ENCODE data around the gene TIGIT. TPM values are rescaled to one million over a fixed set of nuclear protein-coding genes. Genes with fewer than 3 reads are reported as not detected.

The TIGIT gene
- polyA plus RNA-seq, 6 donors from 2014 or later: 0.49 to 2.1 (median 0.92) TPM

DNA sequence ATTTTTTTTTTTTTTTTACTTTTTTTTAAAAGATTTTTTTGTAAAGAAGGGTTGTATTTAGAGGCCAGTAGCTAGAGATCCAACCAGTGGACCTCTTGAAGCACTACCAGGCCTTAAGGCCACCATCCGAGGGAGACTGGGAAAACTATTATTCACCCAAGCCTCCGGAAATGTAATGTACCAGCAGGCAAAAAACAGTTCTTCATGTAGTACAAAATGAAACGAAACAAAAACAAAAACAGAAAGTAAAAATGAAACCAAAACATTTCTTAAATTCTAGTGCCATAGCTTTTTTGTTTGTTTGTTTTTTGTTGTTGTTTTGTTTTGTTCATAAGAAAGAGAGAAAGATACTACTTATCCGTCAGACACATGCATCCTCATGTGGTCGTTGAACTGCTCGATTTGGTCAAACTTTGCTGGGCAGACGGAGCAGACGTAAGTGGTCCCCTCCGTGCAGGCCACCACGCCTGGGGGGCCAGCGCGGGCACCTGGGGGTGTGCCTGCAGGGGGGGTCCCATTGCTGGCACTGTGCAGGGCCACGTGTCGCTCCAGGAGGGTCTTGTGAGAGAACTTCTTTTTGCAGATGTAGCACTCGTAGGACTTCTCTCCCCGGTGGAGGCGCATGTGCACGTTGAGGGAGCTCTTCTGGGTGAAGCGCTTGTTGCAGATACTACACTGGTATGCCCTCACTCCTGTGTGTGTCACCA lies 45.0 kb downstream of the TIGIT start:
- H3K27ac Mint-ChIP-seq: peak overlapping the region in 1 of 6 donors; percentile 20
- H3K9me3 Mint-ChIP-seq: no peaks in the 10 kb centered on the region
- H3K27me3 Mint-ChIP-seq: no peaks in the 10 kb centered on the region
- H3K4me3 Mint-ChIP-seq: no peak overlapping the region
- no peak for ATAC-seq (ENCODE audit: low read depth in 2 of 2)
- peaks cover 0 to 5% of the 10 kb centered on the region in 2 donors for H3K36me3 Mint-ChIP-seq
- H3K4me1 Mint-ChIP-seq: peaks cover 5 to 12% (median 6%) of the 10 kb centered on the region in 3 donors
- DNase-seq: no peak

DNA sequence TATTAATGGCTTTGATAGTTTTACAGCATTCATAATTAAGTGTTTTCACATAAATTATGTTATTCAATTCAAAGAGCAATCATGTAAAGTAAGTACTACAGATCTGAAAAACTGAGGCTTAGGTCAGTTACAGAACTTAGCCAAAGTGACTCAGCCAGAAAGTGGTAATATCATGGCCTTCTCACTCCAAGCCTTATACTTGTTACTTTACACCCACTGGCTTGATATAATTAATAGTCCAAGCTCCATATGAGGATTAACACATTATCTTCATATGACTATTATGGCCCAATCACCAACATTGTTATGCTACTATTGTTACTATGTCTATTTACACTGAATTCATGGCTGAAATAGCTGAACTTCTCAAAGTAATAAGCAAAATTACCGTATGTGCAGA lies 50.7 kb downstream of the TIGIT start:
- H3K36me3 Mint-ChIP-seq: peaks cover 3 to 8% of the 10 kb centered on the region in 2 donors
- H3K27me3 Mint-ChIP-seq: no peaks in the 10 kb centered on the region
- no peak for ATAC-seq (ENCODE audit: low read depth in 2 of 2)
- H3K4me1 Mint-ChIP-seq: peaks cover 3 to 8% (median 5%) of the 10 kb centered on the region in 3 donors
- H3K9me3 Mint-ChIP-seq: no peaks in the 10 kb centered on the region
- H3K4me3 Mint-ChIP-seq: no peak overlapping the region
- peak overlapping the region in 1 of 6 donors; percentile 39 for H3K27ac Mint-ChIP-seq
- DNase-seq: no peak

DNA sequence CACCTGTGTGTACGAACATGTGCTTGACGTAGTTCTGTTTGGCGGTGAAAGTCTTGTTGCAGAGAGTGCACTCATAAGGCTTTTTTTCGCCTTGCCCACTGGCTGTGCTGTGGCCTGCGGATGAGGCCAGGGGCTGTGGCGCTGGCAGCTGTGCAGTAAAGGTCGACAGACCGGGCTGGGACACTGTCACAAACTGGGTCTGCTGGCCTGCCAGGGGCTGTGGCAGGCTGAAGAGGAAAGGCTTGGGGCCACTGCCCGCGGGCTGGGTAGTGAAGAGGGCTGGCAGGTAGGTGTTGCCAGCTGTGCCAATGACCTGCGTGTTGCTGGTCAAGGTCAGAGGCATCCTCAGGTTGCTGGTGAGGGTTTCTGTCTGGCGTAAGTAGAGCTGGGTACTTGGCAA lies 56.4 kb downstream of the TIGIT start:
- H3K27ac Mint-ChIP-seq: no peak overlapping the region
- no peaks in the 10 kb centered on the region for H3K9me3 Mint-ChIP-seq
- H3K4me1 Mint-ChIP-seq: peaks cover 0 to 8% (median 3%) of the 10 kb centered on the region in 3 donors
- H3K4me3 Mint-ChIP-seq: no peak overlapping the region
- no peaks in the 10 kb centered on the region for H3K27me3 Mint-ChIP-seq
- DNase-seq (no peak), ATAC-seq (ENCODE audit: low read depth in 2 of 2) (no peak)
- peaks cover 20 to 26% of the 10 kb centered on the region in 2 donors for H3K36me3 Mint-ChIP-seq

DNA sequence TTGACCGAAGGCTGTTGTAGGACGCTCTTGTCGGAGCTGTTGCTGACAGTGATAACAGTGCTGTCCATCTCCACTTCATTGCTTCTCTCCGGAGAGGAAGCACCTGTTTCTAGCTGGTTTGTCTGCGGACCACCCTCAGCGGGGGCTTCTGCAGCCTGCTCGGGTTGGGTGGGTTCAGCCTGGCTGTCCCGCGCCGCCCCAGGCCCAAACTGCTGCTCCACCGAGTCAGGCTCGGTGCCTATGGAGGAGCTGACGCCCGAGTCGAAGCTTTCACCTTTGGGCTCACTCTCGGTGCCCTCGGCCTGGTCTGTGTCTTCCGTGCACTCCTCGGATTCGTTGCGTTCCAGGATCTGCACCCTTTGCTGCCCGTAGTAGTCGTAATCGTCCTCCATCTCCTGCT lies 56.9 kb downstream of the TIGIT start:
- Mint-ChIP-seq H3K36me3 (peaks cover 20 to 26% of the 10 kb centered on the region in 2 donors), H3K4me3 (no peak overlapping the region), H3K27me3 (no peaks in the 10 kb centered on the region), H3K27ac (no peak overlapping the region), H3K4me1 (peaks cover 0 to 6% (median 1%) of the 10 kb centered on the region in 3 donors), H3K9me3 (no peaks in the 10 kb centered on the region)
- ATAC-seq (ENCODE audit: low read depth in 2 of 2) (no peak), DNase-seq (no peak)

DNA sequence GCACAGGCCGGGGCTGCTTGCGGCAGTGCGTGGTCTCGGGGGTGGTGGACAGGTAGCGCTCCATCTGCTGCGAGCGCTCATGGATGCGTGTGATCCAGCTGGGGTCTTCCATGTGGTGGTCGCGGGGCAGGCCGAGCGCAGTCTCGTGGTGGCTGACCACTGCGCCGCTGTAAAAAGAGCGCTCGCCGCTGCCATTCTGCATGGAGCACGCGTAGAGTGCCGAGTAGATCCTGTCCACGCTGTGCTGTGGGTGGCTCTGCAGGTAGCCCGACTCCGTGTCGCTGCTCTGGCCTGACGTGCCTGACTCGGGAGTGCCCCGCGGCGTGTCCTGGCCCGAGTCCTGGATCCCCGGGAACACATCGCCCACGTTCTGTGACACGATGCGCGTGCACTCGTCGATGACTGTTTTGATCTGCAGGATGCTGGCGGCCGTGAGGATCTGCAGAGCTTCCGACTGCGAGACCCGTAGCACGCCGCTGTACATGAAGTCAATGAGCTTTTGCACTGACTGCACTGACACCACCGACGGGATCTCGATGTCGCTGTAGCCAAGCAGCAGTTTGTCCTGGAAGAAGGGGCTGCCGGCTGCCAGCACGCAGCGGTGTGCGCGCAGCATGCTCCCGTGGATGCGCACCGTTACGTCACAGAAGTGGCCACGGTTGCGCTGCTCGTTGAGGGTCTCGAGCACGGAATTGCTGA lies 57.4 kb downstream of the TIGIT start:
- Mint-ChIP-seq H3K27me3 (no peaks in the 10 kb centered on the region), H3K4me1 (peaks cover 0 to under 1% (median 0%) of the 10 kb centered on the region in 3 donors), H3K27ac (no peak overlapping the region), H3K4me3 (no peak overlapping the region), H3K9me3 (no peaks in the 10 kb centered on the region), H3K36me3 (peaks cover 20 to 26% of the 10 kb centered on the region in 2 donors)
- DNase-seq (no peak), ATAC-seq (ENCODE audit: low read depth in 2 of 2) (no peak)

DNA sequence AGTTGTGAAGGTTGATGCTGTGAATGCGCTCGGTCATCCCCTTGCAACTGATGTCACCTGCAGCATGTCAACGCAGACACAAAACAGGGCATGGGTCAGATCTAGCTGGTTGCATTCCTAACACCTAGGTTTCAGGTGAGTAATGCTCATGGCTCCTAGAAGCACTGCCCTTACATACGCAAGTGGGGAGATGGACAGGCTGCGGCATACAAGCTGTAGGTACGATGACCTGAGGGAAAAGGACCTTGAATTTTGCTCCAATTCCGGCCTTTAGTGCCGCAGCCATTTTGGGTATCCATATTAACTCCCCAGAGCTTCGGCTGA lies 58.0 kb downstream of the TIGIT start:
- no peaks in the 10 kb centered on the region for H3K27me3 Mint-ChIP-seq

DNA sequence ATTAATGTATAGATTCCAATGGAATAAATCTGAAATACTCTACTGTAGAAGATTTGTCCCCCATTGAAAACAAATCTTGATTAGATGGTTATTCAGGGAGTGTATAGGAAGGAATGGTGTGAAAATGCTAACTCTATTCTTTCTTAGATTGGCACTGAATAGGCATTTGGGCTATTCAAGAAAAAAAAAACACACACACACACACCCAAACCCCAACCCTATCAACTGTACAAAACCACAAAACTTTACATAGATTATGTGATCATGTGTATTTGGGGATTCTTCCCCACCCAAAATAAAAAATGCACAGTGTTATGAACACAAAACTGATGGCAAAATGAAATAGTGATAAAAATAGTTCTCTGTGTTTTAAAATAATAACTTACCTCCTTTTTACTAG lies 61.8 kb downstream of the TIGIT start:
- ATAC-seq (ENCODE audit: low read depth in 2 of 2): no peak
- Mint-ChIP-seq H3K36me3 (peaks cover 10 to 12% of the 10 kb centered on the region in 2 donors), H3K4me3 (no peak overlapping the region), H3K4me1 (no peaks in the 10 kb centered on the region), H3K27ac (no peak overlapping the region), H3K9me3 (no peaks in the 10 kb centered on the region), H3K27me3 (no peaks in the 10 kb centered on the region)
- no peak for DNase-seq

More for the DNA sequence above, 58.0 kb downstream of the TIGIT start:
- H3K4me1 Mint-ChIP-seq: no peaks in the 10 kb centered on the region
- DNase-seq (no peak), ATAC-seq (ENCODE audit: low read depth in 2 of 2) (no peak)
- no peak overlapping the region for H3K4me3 Mint-ChIP-seq
- H3K27ac Mint-ChIP-seq: peak overlapping the region in 1 of 6 donors; percentile 22
- H3K9me3 Mint-ChIP-seq: no peaks in the 10 kb centered on the region
- peaks cover 20 to 26% of the 10 kb centered on the region in 2 donors for H3K36me3 Mint-ChIP-seq

DNA sequence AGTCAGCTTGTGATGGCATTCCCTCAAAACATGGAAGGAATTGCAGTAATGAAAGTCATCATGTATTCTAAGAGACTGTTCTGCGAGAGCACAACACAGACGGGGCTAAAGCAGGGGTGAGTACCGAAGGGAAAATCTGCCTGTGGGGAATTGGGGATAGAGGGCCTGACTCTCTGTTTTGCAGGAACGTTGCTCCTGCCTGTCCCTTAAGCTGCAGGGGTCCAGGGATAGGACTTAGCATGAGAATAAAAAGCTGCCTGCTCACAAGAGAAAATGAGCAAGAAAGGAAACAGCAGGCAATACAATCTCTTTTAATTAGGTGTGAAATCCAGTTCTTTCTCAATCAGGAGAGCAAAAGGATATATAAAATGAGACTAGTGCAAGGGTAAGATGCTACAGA lies 62.2 kb downstream of the TIGIT start:
- H3K4me1 Mint-ChIP-seq: no peaks in the 10 kb centered on the region
- ATAC-seq (ENCODE audit: low read depth in 2 of 2): no peak
- H3K27ac Mint-ChIP-seq: no peak overlapping the region
- peaks cover 7% of the 10 kb centered on the region in 2 donors for H3K36me3 Mint-ChIP-seq
- no peak overlapping the region for H3K4me3 Mint-ChIP-seq
- DNase-seq: no peak
- H3K27me3 Mint-ChIP-seq: no peaks in the 10 kb centered on the region
- no peaks in the 10 kb centered on the region for H3K9me3 Mint-ChIP-seq

DNA sequence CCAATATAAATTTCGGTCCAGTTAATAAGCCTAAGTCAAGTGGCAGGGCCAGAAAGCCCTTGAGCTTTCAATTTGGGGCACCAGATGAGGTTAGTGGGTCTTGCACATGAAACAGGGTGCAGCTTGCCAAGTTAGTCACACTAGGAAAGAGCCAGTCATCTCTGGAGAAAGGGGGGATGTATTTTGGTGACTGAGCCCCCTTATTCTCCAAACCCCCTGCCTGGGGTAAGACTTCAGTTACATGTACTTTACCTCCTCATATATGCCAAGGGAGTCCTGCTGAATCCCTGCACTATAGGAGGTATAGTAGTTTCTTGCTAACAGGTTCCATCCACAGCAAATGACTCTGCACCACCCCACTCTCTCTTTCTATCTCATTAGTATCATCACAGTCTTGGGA lies 62.7 kb downstream of the TIGIT start:
- peak overlapping the region in 1 of 6 donors; percentile 10 for H3K27ac Mint-ChIP-seq
- no peaks in the 10 kb centered on the region for H3K4me1 Mint-ChIP-seq
- no peaks in the 10 kb centered on the region for H3K9me3 Mint-ChIP-seq
- H3K4me3 Mint-ChIP-seq: no peak overlapping the region
- DNase-seq (no peak), ATAC-seq (ENCODE audit: low read depth in 2 of 2) (no peak)
- H3K36me3 Mint-ChIP-seq: peaks cover 3% of the 10 kb centered on the region in 2 donors
- H3K27me3 Mint-ChIP-seq: no peaks in the 10 kb centered on the region

Other genes starting within 250 kb of the TIGIT start
- gene CCDC191, start 237.5 kb upstream of the TIGIT start, polyA plus RNA-seq (ENCODE audit: low read depth in 6 of 6): 10 to 100 TPM in 5 of 6 donors, 1 to 10 TPM in 1; 5.9 to 23.8 (median 14.9) TPM
- gene QTRT2, start 237.3 kb upstream of the TIGIT start, polyA plus RNA-seq (ENCODE audit: low read depth in 6 of 6): 10 to 100 TPM; 24.8 to 32.7 (median 31.0) TPM
- gene DRD3, start 115.0 kb upstream of the TIGIT start, polyA plus RNA-seq (ENCODE audit: low read depth in 6 of 6): not detected
- under 1 TPM in 1 of 6 donors, not detected in 5; 0.27 TPM for gene ZNF80, start 56.5 kb upstream of the TIGIT start, polyA plus RNA-seq (ENCODE audit: low read depth in 6 of 6)